Measurements from ENCODE around the gene PILRA. TPM values are rescaled to one million over a fixed set of nuclear protein-coding genes. Genes with fewer than 3 reads are reported as not detected.
A peak's percentile ranks its signal among the peaks of the same experiment; 100 is the strongest.

Gene PILRA
- total and polyA plus RNA-seq, 10 of the 15 experiments (the other 5 are each of a cell fraction or from before 2014, with no cell fraction given) = 6.6 to 43.3 (median 11.5) TPM

GRCh38 chr7:100366411-100367250, 6.7 kb upstream of the PILRA start (continued):
- no peak for TF ChIP-seq NFXL1 (IDR thresholded peaks at IDR 0.05; ENCODE audit: borderline replicate concordance)
- no peak for TF ChIP-seq PML (IDR thresholded peaks at IDR 0.05; ENCODE audit: low read length)
- TF ChIP-seq E2F4 (IDR thresholded peaks at IDR 0.05; ENCODE audit: low read depth, low read length) = no peak

DNA sequence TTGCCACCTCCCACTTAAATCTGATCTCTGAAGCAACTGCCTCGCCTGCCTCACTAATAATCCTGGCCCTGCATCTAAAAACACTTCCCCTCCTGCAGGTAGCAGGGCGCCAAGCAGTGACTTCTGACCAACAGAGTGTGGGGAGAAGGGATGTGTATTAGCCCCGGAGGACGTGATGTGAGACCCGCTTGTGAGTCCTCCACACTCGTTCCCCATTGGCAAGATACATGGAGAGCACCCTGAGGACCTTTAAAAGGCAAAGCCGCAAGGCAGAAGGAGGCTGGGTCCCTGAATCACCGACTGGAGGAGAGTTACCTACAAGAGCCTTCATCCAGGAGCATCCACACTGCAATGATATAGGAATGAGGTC, 6.1 kb upstream of the PILRA start:
- peaks cover 0 to 7% of the 10 kb centered on the region in 2 experiments; a peak in 3 of 4 replicates for H3K36me3 ChIP-seq (ENCODE audit: control insufficient read depth in 2 of 2, insufficient read depth in 2 of 2, low read length in 1 of 2)
- H3K9ac ChIP-seq (ENCODE audit: control insufficient read depth, insufficient read depth, low read length) = peak overlapping the region; percentile 65; the same call in 1 of the 2 replicates
- ChIA-PET CTCF (interaction anchor here (1.0 to 3.3 kb wide), 2 partner anchors 40 to 159 kb away, joined by 4 to 39 read pairs; no protein-coding TSS in a partner anchor), SMC1A (ENCODE audit: uncharacterized antibody, unreplicated experiment) (interaction anchor here (0.8 to 3.6 kb wide), 4 partner anchors 7 to 45 kb away, joined by 3 to 16 read pairs (median 4); no protein-coding TSS in a partner anchor), POLR2A (interaction anchor here (0.8 to 1.0 kb wide), 6 partner anchors 62 to 174 kb away, joined by 3 to 7 read pairs (median 3); partner anchors contain the start of gene ZCWPW1), RAD21 (ENCODE audit: unreplicated experiment) (interaction anchor here (1.0 to 2.5 kb wide), 6 partner anchors 18 to 177 kb away, joined by 3 to 20 read pairs (median 5); no protein-coding TSS in a partner anchor)
- DNase-seq (ENCODE audit: low read depth, low spot score) (no peak), ATAC-seq (no peak), FAIRE-seq (no peak)
- no peak overlapping the region for H3K4me3 ChIP-seq
- peak overlapping the region; percentile 95 for H3K27ac ChIP-seq (ENCODE audit: control insufficient read depth, insufficient read depth)
- H3K79me2 ChIP-seq (ENCODE audit: control insufficient read depth, insufficient read depth, low read length) = no peaks in the 10 kb centered on the region
- H3K9me3 ChIP-seq (replicated peaks; ENCODE audit: control insufficient read depth, insufficient read depth, low read length) = no peaks in the 10 kb centered on the region
- WGBS (ENCODE audit: insufficient coverage, insufficient replicate concordance, low lambda C conversion rate, missing lambda C conversion rate) = 71% methylated on average over 7 of the region's 8 CpGs
- no peaks in the 10 kb centered on the region for H4K20me1 ChIP-seq (ENCODE audit: control insufficient read depth, insufficient read depth)
- H3K4me1 ChIP-seq (ENCODE audit: control insufficient read depth, insufficient read depth, low read length) = peaks cover 61% of the 10 kb centered on the region
- H3K4me2 ChIP-seq (ENCODE audit: control insufficient read depth, insufficient read depth) = peak overlapping the region; percentile 74
- intact Hi-C loops (cut with micrococcal nuclease; ENCODE audit: unreplicated experiment) (loop anchor here (2.0 to 10.0 kb wide), 2 partner anchors 40 to 178 kb away; no protein-coding TSS in a partner anchor), in situ Hi-C loops (cut with MboI) (no loop called here)
- no TSS peak for BruUV-seq (replicated peaks)
- 0 out of 2 replicates have a peak, but pooled peaks have one; percentile 44 for TF ChIP-seq PML (IDR thresholded peaks at IDR 0.05; ENCODE audit: low read length)
- no peak for TF ChIP-seq TCF3 (IDR thresholded peaks at IDR 0.05; ENCODE audit: borderline replicate concordance, insufficient read depth, low read depth, low read length)
- TF ChIP-seq CHD1 (IDR thresholded peaks at IDR 0.05; ENCODE audit: low read depth, low read length) = no peak
- TF ChIP-seq IKZF1 (conservative IDR thresholded peaks at IDR 0.05) = 0 out of 2 replicates have a peak, but pooled peaks have one; percentile 27
- no peak for TF ChIP-seq CEBPB (IDR thresholded peaks at IDR 0.05; ENCODE audit: borderline replicate concordance in 1 of 2, low read depth in 2 of 2, low read length in 2 of 2)
- peak; percentile 71; the same call in 1 of the 2 replicates for TF ChIP-seq MTA3 (IDR thresholded peaks at IDR 0.05; ENCODE audit: borderline replicate concordance, low read length)
- no peak; the same call in 1 of the 2 replicates for TF ChIP-seq SPI1 (IDR thresholded peaks at IDR 0.05; ENCODE audit: borderline replicate concordance, insufficient read depth, low read depth, low read length)
- no peak for TF ChIP-seq POU2F2 (IDR thresholded peaks at IDR 0.05; ENCODE audit: borderline replicate concordance, low read depth, low read length)
- H2AFZ ChIP-seq (ENCODE audit: control insufficient read depth, low read depth, low read length) = no peak overlapping the region
- no peaks in the 10 kb centered on the region for H3K27me3 ChIP-seq (replicated peaks in 1 of 2; ENCODE audit: control insufficient read depth in 2 of 2, insufficient read depth in 2 of 2, low read length in 1 of 2)
